H54 (cell line): ENCODE data around the gene MACROD2.
"Not testable (repeated sequence)": the region's sequence is repeated elsewhere in the genome, so short reads cannot be mapped to it uniquely, and the experiment has no call there.

Experiments used
- DNase-seq: peaks from one replicate; pipeline ENCODE4 v3.0.0; 2011; ENCODE audit warnings: low spot score, mixed read lengths; ENCODE audit not compliant: insufficient read length
- FAIRE-seq: peaks from 3 replicates; lab custom pipeline; 2011; peaks lifted over from hg19 to GRCh38; lab: Jason Lieb, UNC
- POLR2A ChIP-seq: IDR thresholded peaks from 2 replicates; pipeline ENCODE4 v1.6.1; 2011; ENCODE audit warnings: low read depth, mild to moderate bottlenecking, low read length

MACROD2 gene

DNA sequence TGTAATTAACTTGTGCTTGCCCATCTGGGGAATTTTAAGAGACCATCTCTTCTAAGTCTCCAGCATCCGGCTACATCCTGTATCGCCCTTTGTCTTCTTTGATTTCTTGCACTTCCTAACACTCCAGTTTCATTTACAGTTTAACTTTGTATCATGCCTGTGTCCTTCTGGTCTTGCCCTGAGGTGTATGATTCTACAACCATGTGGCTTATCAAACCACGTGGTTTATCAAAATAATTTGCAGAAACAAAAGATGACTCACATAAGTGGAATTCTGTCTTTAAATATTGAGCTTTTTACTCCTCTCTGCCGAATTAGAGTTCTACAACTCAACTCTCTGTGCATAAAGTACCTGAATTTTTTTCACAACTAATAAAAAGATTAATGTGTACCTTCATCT, 1997.2 kb downstream of the MACROD2 start:
- DNase-seq, result no peak
- no peak for FAIRE-seq

GRCh38 chr20:16000112-16000511, 2004.8 kb downstream of the MACROD2 start:
- DNase-seq (no peak), FAIRE-seq (no peak)
- no peak for TF ChIP-seq POLR2A

More for the DNA sequence above, 1997.2 kb downstream of the MACROD2 start:
- no peak for TF ChIP-seq POLR2A

DNA sequence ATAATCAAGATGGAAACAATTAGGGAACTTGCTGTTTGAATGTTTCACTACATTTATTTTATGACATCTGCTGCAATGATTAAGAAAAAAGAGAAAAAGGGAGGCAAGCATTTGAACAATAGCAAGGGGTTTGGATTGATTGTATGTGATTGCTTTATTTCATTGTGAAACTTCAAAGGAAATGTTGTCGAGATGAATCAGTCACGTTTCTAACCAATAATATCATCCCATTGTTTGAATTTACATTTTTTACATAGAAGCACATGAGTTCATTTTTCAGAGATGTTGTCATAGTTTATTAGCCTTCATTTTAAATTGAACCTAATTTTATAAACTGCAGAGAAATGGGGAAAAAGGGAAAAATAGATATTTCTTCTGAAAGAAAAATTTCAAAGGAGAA, 2006.0 kb downstream of the MACROD2 start:
- DNase-seq, result no peak
- TF ChIP-seq POLR2A, result no peak
- no peak for FAIRE-seq

DNA sequence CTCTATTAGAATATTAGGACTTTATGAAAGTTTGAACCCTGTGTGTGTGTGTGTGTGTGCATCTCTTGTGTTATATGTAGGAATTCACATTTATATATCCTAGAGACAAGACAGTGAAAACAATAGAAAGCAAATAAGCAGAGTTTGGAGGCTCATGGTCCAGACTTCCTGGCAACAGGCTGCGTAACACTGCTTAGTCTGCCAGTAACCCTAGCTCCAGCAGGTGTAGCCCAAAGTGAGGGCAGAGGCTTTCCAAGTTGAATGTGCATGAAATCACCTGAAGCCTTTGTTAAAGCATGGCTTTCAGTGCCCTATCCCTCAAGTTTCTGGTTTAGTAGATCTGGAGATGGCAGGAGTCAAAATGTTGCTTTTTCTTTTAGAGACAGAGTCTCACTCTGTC, 2008.0 kb downstream of the MACROD2 start:
- TF ChIP-seq POLR2A, result no peak
- FAIRE-seq, result no peak
- no peak for DNase-seq

DNA sequence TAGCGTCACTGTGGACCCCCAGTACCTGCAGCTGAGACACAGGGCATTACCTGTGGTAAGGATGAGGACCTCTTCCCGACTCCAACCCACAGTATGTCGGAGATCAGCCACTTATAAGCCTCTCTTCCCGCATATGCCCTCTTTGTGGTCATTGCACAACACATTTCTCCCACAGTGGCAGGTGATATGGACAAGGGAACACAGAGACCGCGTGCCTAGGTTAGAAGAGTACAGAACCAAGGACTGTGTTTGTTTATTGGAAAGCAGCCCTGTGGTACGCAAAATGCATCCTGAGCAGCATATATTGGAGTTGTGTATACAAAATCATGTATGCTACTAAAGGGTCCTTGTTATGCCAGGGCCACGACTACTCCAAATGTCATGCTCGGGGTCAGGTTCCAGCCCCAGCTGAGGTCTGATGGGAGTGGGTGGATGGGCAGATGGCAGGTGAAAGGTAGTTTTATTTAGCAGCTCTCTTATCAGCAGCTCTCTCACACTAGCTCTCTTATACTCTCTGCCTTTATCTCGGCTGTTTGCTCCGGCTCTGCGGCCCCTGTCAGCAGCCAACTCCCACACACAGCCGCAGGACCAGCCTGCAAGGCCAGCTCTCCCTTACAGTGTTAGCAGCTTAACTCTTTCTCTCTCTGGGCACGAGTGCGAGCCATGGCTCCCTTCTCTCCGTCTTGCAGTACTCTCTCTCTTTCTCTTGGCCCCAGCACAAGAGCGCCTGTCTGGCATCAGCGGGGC, 2009.0 kb downstream of the MACROD2 start:
- no peak for TF ChIP-seq POLR2A
- DNase-seq (no peak), FAIRE-seq (no peak)

DNA sequence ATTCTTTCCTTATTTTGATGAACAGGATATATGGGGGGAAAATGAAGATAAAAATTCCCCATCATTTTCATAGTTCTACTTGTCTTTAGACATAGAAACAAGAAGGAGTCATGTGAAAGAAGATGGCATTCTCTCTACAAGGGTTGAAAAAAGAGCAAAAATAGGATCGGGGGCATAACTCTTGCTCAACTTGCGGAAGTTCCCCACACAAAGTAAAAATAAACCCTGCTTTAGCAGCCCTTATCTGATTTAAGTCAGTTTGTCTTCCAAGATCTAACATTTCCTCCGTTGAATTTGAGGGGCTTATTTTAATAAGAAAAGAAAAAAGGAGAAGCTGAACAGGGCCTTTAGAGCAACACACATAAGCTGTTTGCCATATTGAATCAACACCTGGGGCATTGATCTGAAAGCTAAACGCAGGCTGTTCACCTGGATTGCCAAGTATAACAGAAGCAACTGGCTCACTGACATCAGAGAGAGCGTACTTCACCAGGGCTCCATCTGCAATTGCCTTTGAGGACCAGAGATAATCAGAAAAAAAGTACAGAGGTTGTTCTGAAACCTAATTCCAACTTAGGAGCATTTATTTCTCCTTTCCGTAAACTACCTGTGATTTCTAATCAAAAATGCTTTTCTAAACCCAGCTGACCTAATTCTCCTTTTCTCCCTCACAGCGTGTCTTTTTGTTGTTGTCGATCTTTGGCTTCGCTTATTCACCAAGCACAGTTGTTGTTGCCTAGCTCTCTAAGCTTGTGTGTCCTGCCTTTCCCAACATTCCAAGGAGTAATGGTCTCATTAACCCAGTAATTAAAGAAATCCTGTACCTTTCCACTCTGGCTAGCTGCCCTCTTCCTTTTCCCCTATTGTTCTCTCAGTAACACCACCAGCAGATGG, 2010.0 kb downstream of the MACROD2 start:
- FAIRE-seq, result no peak
- no peak for TF ChIP-seq POLR2A
- no peak for DNase-seq

DNA sequence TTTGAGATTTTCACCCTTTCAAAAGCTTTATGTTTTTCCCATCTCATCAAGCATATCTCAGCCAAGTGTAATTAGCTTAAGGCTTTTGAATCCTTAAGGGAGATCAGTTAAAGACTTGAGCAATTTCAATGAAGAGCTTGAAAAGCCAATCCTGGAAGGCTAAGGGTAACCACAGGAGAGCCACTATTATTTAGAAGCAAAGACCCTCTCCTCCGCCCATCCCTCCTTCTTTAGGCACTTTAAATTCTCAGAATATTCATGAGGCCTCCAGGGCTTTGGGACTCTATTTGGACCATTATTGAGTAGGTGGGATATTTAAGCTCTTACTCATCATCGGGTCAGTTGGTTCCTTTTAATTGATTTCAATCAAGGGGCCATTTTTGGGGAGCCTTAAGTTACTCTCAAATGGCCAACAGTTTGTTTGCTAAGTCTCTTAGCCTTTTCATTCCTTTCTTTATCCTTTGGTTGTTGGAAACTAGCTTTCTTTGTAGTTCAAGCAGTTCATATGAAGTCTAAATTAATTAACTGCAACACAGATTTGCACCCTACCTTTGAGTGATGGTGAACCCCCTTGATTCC, 2010.7 kb downstream of the MACROD2 start:
- DNase-seq (no peak), FAIRE-seq (no peak)
- TF ChIP-seq POLR2A, result no peak

DNA sequence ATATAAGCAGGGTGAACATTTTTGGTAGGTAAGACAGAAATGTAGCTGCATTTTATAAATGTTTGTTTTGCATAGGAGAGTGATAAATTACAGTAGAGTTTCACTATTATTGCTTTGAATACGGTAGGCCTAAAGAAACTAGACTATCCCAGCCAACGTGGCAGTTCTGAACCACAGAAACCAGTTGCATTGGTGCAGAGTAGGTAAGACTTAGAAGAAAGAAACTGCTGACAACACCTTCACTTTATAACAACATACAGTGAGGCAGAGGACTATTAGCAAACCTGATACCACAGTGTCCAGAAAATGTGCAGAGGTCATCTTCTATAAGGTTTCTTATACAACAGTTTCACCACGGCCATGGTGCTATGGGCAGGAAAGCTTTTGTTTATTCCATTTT, 2011.8 kb downstream of the MACROD2 start:
- no peak for DNase-seq
- FAIRE-seq, result no peak
- no peak for TF ChIP-seq POLR2A

DNA sequence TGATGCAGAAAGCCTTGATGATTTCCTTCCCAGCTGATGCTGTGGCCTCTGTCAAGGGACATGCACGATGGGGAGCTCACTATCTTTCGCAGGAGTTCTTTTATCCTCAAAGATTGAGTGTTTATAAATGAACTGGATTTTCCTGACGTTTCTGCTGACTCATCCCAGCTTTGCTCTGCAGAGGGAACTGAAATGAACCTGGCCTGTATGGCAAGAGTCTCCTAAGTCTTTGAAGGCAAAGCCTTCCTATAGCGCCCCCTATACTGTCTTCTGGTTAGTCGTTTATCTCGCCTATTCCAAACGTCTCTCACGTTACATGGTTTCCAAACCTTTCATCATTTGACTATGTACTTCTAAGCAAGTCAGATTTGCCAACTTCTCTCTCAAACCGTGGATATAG, 2012.6 kb downstream of the MACROD2 start:
- FAIRE-seq (no peak), DNase-seq (no peak)
- TF ChIP-seq POLR2A, result no peak

DNA sequence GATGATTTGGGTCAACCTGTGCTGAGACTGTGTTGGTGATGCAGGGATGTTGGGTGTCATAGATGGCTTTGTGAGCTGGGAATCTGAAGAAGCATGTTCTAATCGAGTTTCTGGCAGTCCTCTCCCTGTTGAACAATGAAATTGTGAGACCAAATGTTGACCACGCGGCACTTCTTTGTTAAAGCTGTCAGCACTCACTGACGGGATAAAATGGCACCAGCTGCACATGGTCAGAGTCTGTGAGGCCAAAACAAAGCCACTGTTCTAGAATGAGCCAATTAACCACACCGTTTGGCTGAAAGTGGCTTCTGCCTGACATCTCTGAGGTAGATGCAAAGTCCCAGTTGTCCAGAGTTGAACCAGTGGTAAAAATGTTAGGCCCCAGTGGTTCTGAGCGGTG, 2015.7 kb downstream of the MACROD2 start:
- TF ChIP-seq POLR2A, result no peak
- FAIRE-seq (no peak), DNase-seq (no peak)

GRCh38 chr20:16011519-16011918, 2016.2 kb downstream of the MACROD2 start:
- TF ChIP-seq POLR2A, result no peak
- FAIRE-seq, result no peak
- DNase-seq, result no peak

DNA sequence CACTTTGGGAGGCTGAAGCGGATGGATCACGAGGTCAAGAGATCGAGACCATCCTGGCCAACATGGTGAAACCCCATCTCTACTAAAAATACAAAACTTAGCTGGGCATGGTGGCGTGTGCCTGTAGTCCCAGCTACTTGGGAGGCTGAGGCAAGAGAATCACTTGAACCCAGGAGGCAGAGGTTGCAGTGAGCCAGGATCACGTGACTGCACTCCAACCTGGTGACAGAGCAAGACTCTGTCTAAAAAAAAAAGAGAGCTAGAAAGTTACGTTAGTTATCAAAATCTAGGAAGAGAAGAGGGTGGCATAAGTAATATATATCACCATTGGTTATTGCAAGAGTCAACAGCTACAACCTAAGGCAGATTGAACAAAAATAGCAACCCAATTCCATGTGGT, 2017.6 kb downstream of the MACROD2 start:
- DNase-seq, FAIRE-seq: not testable (repeated sequence)

DNA sequence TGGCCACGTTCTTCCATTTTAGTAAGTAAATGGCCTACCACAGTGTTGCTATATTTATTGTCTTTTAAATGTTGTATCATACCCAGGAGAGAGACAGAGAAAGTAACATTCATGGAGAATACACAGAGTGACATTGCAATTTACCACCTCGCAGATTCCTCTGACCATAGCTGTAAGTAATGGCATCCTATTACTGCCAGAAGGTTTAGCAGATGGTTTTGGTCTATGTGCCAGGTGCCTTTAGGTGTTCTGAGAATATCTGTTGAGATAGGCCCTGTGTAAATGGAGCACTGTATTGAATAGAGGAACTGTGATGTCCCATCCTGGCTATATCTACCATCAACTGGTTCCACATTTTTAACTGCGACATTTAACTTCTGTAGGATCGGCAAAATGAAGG, 2018.3 kb downstream of the MACROD2 start:
- FAIRE-seq, result no peak

GRCh38 chr20:16014436-16014835, 2019.1 kb downstream of the MACROD2 start:
- DNase-seq, result no peak
- FAIRE-seq, result no peak
- TF ChIP-seq POLR2A, result no peak

More for the DNA sequence above, 2018.3 kb downstream of the MACROD2 start:
- DNase-seq, result no peak
- no peak for TF ChIP-seq POLR2A
